OCI-LY1 (cell line): Measurements from ENCODE around the gene OIT3.

Source experiments
- CTCF ChIP-seq: fragments of 200-600 bp; sonication (generic), shearing (Covaris generic); IDR thresholded peaks from 2 replicates; pipeline ENCODE4 v1.5.1; 2017; ENCODE audit warnings: mild to moderate bottlenecking, antibody characterized with exemption, low read length, moderate library complexity, mixed read lengths
- EZH2 ChIP-seq: fragments of 200-600 bp; sonication (generic), shearing (Covaris generic); IDR thresholded peaks from 2 replicates; pipeline ENCODE4 v1.8.0; 2017; ENCODE audit warnings: borderline replicate concordance, mixed run types, mild to moderate bottlenecking, antibody characterized with exemption, low read length, moderate library complexity, mixed read lengths

DNA sequence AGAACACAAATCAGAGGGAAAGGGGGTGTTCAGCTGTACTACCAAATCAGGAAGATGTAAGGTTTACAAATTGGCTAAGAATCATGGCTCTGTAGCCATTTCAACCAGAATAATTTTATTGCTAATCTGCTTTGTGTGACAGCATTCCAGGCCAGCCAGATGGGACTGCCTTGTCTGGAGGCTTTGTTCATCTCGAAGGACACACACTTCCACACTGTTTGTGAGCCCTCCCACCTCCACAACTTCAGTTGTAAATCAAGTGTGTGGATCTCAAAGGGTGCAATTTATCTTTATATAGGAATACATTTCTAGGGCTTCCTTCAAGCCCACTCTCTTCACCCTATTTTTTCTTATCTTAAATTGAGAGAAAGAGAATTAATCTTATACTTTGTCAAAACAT lies 6.9 kb upstream of the OIT3 start:
- TF ChIP-seq CTCF (no peak), EZH2 (no peak)
